HCT116 (cell line): ENCODE results near the gene CLEC16A. TPM values are rescaled to one million over a fixed set of nuclear protein-coding genes. Genes with fewer than 3 reads are reported as not detected.

Experiments used
- ATAC-seq: fragments of 200-7000 bp; cut with Tn5 transposase; 2 replicates; pipeline ENCODE4 v1.9.1; 2020; ENCODE audit warnings: mild to moderate bottlenecking, moderate library complexity
- BruUV-seq: library from RNA; stranded (reverse); fragments of 400-500 nt; replicated peaks from 2 replicates; lab custom pipeline; 2021; lab: Mats Ljungman, UMichigan
- CTCF ChIA-PET: fragments of 300-600 bp; sonication (Branson Sonifier 250); formaldehyde crosslinking; loops from one replicate; lab custom pipeline; 2021; ENCODE audit warnings: antibody characterized with exemption; lab: Charles Lee
- POLR2A ChIA-PET: fragments of 300-600, 350-600 bp; sonication (Branson Sonifier 250); formaldehyde crosslinking; loops from one replicate; lab custom pipeline; 2021; ENCODE audit warnings: antibody characterized with exemption; lab: Charles Lee
- RAD21 ChIA-PET, 2 experiments: fragments of 300-600 bp; sonication (Branson Sonifier 250); formaldehyde crosslinking; loops; one replicate each; lab custom pipeline; 2023; ENCODE audit warnings: low total read pairs in 2 of 2; ENCODE audit not compliant: uncharacterized antibody in 2 of 2, unreplicated experiment in 2 of 2, low non-redundant PET in 1 of 2; lab: Charles Lee
- DNase-seq: peaks from one replicate; pipeline ENCODE4 v3.0.0-alpha.2; 2010; ENCODE audit warnings: low read depth, low spot score
- H2AFZ ChIP-seq: fragments of 200-600 bp; shearing (Covaris generic), sonication (generic); 2 replicates; pipeline ENCODE4 v1.6.1; 2017; ENCODE audit warnings: low read depth, mixed run types, mixed read lengths, antibody characterized with exemption, low read length; ENCODE audit not compliant: poor library complexity, severe bottlenecking
- H3K27ac ChIP-seq: 2 replicates; pipeline ENCODE4 v1.5.1; 2012; ENCODE audit warnings: low read depth, low read length
- H3K27me3 ChIP-seq: fragments of 200-600 bp; sonication (generic); 2 replicates; pipeline ENCODE4 v1.6.1; 2016; ENCODE audit warnings: mixed run types, low read length, mixed read lengths; ENCODE audit not compliant: insufficient read depth
- H3K36me3 ChIP-seq, 2 experiments: fragments of 200-500 bp in 1 of 2; fragments of 200-600 bp in 1 of 2; sonication (Bioruptor generic) in 1 of 2; sonication (generic) in 1 of 2; 2 replicates each; pipeline versions ENCODE4 v1.5.1 to v1.6.1; 2014 to 2016; ENCODE audit warnings: low read length in 2 of 2, inconsistent platforms in 1 of 2, mixed read lengths in 1 of 2, mixed run types in 1 of 2; ENCODE audit not compliant: insufficient read depth in 2 of 2, control insufficient read depth in 1 of 2
- H3K4me1 ChIP-seq, 2 experiments: fragments of 200-600 bp in 1 of 2; sonication (generic) in 1 of 2; 2 replicates each; pipeline versions ENCODE4 v1.5.1 to v1.6.1; 2012 to 2017; ENCODE audit warnings: low read length in 2 of 2, inconsistent platforms in 1 of 2, mild to moderate bottlenecking in 1 of 2, mixed read lengths in 1 of 2, mixed run types in 1 of 2, moderate library complexity in 1 of 2; ENCODE audit not compliant: insufficient read depth in 2 of 2, control insufficient read depth in 1 of 2
- H3K4me2 ChIP-seq: fragments of 200-600 bp; sonication (generic); 2 replicates; pipeline ENCODE4 v1.6.1; 2017; ENCODE audit warnings: mixed run types, low read length, mixed read lengths
- H3K4me3 ChIP-seq, 2 experiments: fragments of 200-600 bp in 1 of 2; sonication (generic) in 1 of 2; replicated peaks in 1 of 2; 2 replicates each; pipeline ENCODE4 v1.5.1; 2011 to 2016; ENCODE audit warnings: low read length in 2 of 2, control low read depth in 1 of 2, low read depth in 1 of 2, mild to moderate bottlenecking in 1 of 2, mixed read lengths in 1 of 2, mixed run types in 1 of 2
- H3K79me2 ChIP-seq: fragments of 200-600 bp; sonication (generic); 2 replicates; pipeline ENCODE4 v1.6.1; 2017; ENCODE audit warnings: mild to moderate bottlenecking, mixed run types, low read length, moderate library complexity, mixed read lengths; ENCODE audit not compliant: insufficient read depth
- H3K9ac ChIP-seq: fragments of 200-600 bp; sonication (generic); 2 replicates; pipeline ENCODE4 v1.6.1; 2016; ENCODE audit warnings: low read length, mixed read lengths
- H3K9me2 ChIP-seq: fragments of 200-600 bp; sonication (generic), shearing (Covaris generic); 2 replicates; pipeline ENCODE4 v1.6.1; 2017; ENCODE audit warnings: mixed run types, mild to moderate bottlenecking, moderate library complexity; ENCODE audit not compliant: insufficient read depth
- H3K9me3 ChIP-seq, 2 experiments: fragments of 200-500 bp in 1 of 2; fragments of 200-600 bp in 1 of 2; sonication (Bioruptor generic) in 1 of 2; sonication (generic) in 1 of 2; 2 replicates each; pipeline ENCODE4 v1.6.1; 2014 to 2017; ENCODE audit warnings: low read length in 2 of 2, mixed read lengths in 2 of 2, inconsistent platforms in 1 of 2, low read depth in 1 of 2, mild to moderate bottlenecking in 1 of 2, mixed run types in 1 of 2, moderate library complexity in 1 of 2; ENCODE audit not compliant: control insufficient read depth in 1 of 2, insufficient read depth in 1 of 2
- H4K20me1 ChIP-seq: fragments of 200-600 bp; sonication (generic), shearing (Covaris generic); 2 replicates; pipeline ENCODE4 v1.6.1; 2017; ENCODE audit warnings: mixed run types, mild to moderate bottlenecking, moderate library complexity; ENCODE audit not compliant: insufficient read depth
- CBX3 ChIP-seq: IDR thresholded peaks from 2 replicates; pipeline ENCODE4 v1.6.1; 2012; ENCODE audit warnings: low read depth
- EGR1 ChIP-seq: IDR thresholded peaks from 2 replicates; pipeline ENCODE4 v1.6.1; 2012; ENCODE audit warnings: low read depth
- EZH2phosphoT487 ChIP-seq: fragments of 200-600 bp; IDR thresholded peaks from 2 replicates; pipeline ENCODE4 v1.6.1; 2018; ENCODE audit warnings: antibody characterized with exemption, borderline replicate concordance
- FOSL1 ChIP-seq: IDR thresholded peaks from 2 replicates; pipeline ENCODE4 v1.6.1; 2012; ENCODE audit warnings: low read depth
- POLR2A ChIP-seq: IDR thresholded peaks from 2 replicates; pipeline ENCODE4 v1.7.0; 2011; ENCODE audit warnings: borderline replicate concordance; ENCODE audit not compliant: insufficient read depth, insufficient read length; ENCODE audit errors: extremely low read depth
- POLR2AphosphoS5 ChIP-seq: IDR thresholded peaks from 2 replicates; pipeline ENCODE4 v1.6.1; 2011; ENCODE audit warnings: mild to moderate bottlenecking, low read depth, low read length, moderate library complexity
- SIN3A ChIP-seq: IDR thresholded peaks from 2 replicates; pipeline ENCODE4 v1.6.1; 2012; ENCODE audit warnings: low read depth
- ZFX ChIP-seq: fragments of 450-650 bp; IDR thresholded peaks from 2 replicates; pipeline ENCODE4 v1.6.1; 2017
- ZNF274 ChIP-seq: fragments of 200-500 bp; sonication (Bioruptor generic); IDR thresholded peaks from 2 replicates; pipeline ENCODE4 v1.6.1; 2014; ENCODE audit warnings: mild to moderate bottlenecking, low read depth, low read length, inconsistent platforms
- intact Hi-C: fragments of 100-400 bp; cut with micrococcal nuclease; formaldehyde crosslinking; loops from 2 replicates; pipeline ENCODE4 v1.10.0; 2022
- total RNA-seq: library from RNA; stranded (reverse); gene quantifications from one replicate; pipeline ENCODE4 v1.2.1, GENCODE V29; 2021; ENCODE audit not compliant: unreplicated experiment
- TF ChIP-seq, protein P1 (sequence below): IDR thresholded peaks from 2 replicates; pipeline ENCODE4 v1.6.1; 2012; ENCODE audit warnings: low read depth
- TF ChIP-seq, protein P2 (sequence below): IDR thresholded peaks from 2 replicates; pipeline ENCODE4 v1.6.1; 2011; ENCODE audit warnings: mild to moderate bottlenecking, low read length, moderate library complexity; ENCODE audit not compliant: insufficient replicate concordance; ENCODE audit errors: extremely low read depth
- TF ChIP-seq, protein P3 (sequence below): IDR thresholded peaks from 2 replicates; pipeline ENCODE4 v1.6.1; 2012

Gene CLEC16A
- total RNA-seq, 1 experiment from 2014 or later = 18.0 TPM

DNA sequence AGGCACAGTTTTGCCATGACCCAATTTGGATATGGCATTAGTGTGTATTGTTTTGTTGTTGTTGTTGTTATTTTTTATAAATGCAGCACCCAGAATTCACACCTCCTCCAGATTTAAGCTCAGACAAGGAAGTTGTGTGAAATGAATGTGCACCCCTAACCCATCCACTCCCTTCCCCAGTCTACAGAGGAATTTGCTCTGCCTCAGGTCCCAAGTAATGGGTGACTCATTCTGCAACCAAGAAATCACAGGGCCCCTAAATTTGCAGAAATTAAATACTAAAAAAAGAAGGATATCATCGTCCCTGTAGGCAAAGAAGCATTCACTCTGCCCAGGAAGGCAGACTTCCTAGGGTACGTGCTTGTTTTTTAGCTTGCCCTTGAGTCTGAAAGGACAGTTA lies 62.3 kb downstream of the CLEC16A start:
- intact Hi-C loops = no loop called here
- no peak overlapping the region for H2AFZ ChIP-seq
- no peak overlapping the region for H3K27ac ChIP-seq
- no peaks in the 10 kb centered on the region for H3K9me3 ChIP-seq
- no peaks in the 10 kb centered on the region for H3K27me3 ChIP-seq
- no peaks in the 10 kb centered on the region for H3K79me2 ChIP-seq
- H3K36me3 ChIP-seq = peaks cover 0 to 5% of the 10 kb centered on the region in 2 experiments; a peak in 1 of 4 replicates
- POLR2A ChIA-PET = no interaction called here
- DNase-seq = no peak
- no peaks in the 10 kb centered on the region; a peak in 1 of 4 replicates for H3K4me1 ChIP-seq
- H4K20me1 ChIP-seq = no peaks in the 10 kb centered on the region
- RAD21 ChIA-PET = no interaction called here
- H3K9me2 ChIP-seq = no peaks in the 10 kb centered on the region
- no peak overlapping the region for H3K9ac ChIP-seq
- no TSS peak for BruUV-seq
- ATAC-seq = no peak
- CTCF ChIA-PET = no interaction called here
- TF ChIP-seq, protein P1, sequence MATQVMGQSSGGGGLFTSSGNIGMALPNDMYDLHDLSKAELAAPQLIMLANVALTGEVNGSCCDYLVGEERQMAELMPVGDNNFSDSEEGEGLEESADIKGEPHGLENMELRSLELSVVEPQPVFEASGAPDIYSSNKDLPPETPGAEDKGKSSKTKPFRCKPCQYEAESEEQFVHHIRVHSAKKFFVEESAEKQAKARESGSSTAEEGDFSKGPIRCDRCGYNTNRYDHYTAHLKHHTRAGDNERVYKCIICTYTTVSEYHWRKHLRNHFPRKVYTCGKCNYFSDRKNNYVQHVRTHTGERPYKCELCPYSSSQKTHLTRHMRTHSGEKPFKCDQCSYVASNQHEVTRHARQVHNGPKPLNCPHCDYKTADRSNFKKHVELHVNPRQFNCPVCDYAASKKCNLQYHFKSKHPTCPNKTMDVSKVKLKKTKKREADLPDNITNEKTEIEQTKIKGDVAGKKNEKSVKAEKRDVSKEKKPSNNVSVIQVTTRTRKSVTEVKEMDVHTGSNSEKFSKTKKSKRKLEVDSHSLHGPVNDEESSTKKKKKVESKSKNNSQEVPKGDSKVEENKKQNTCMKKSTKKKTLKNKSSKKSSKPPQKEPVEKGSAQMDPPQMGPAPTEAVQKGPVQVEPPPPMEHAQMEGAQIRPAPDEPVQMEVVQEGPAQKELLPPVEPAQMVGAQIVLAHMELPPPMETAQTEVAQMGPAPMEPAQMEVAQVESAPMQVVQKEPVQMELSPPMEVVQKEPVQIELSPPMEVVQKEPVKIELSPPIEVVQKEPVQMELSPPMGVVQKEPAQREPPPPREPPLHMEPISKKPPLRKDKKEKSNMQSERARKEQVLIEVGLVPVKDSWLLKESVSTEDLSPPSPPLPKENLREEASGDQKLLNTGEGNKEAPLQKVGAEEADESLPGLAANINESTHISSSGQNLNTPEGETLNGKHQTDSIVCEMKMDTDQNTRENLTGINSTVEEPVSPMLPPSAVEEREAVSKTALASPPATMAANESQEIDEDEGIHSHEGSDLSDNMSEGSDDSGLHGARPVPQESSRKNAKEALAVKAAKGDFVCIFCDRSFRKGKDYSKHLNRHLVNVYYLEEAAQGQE = no peak
- TF ChIP-seq, protein P2, sequence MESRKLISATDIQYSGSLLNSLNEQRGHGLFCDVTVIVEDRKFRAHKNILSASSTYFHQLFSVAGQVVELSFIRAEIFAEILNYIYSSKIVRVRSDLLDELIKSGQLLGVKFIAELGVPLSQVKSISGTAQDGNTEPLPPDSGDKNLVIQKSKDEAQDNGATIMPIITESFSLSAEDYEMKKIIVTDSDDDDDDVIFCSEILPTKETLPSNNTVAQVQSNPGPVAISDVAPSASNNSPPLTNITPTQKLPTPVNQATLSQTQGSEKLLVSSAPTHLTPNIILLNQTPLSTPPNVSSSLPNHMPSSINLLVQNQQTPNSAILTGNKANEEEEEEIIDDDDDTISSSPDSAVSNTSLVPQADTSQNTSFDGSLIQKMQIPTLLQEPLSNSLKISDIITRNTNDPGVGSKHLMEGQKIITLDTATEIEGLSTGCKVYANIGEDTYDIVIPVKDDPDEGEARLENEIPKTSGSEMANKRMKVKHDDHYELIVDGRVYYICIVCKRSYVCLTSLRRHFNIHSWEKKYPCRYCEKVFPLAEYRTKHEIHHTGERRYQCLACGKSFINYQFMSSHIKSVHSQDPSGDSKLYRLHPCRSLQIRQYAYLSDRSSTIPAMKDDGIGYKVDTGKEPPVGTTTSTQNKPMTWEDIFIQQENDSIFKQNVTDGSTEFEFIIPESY = no peak
- TF ChIP-seq SIN3A = no peak
- no peak for TF ChIP-seq POLR2AphosphoS5
- TF ChIP-seq EGR1 = no peak
- no peak for TF ChIP-seq ZNF274
- no peak for TF ChIP-seq FOSL1
- no peak for TF ChIP-seq ZFX
- TF ChIP-seq EZH2phosphoT487 = no peak
- TF ChIP-seq, protein P3, sequence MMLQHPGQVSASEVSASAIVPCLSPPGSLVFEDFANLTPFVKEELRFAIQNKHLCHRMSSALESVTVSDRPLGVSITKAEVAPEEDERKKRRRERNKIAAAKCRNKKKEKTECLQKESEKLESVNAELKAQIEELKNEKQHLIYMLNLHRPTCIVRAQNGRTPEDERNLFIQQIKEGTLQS = no peak
- no peak for TF ChIP-seq CBX3
- no peak for TF ChIP-seq POLR2A
- H3K4me3 ChIP-seq = no peak overlapping the region
- no peak overlapping the region for H3K4me2 ChIP-seq
